HG03469 (cell line): Measurements from ENCODE around the gene MBOAT2.
"Not testable (repeated sequence)": the region's sequence is repeated elsewhere in the genome, so short reads cannot be mapped to it uniquely, and the experiment has no call there.

Experiments used
- ATAC-seq: cut with Tn5 transposase; IDR thresholded peaks from one replicate; pipeline ENCODE4 v1.9.1; 2021; ENCODE audit warnings: mild to moderate bottlenecking, moderate library complexity, moderate number of reproducible peaks; ENCODE audit not compliant: unreplicated experiment

MBOAT2 gene

GRCh38 chr2:8993196-8993901, 10.1 kb downstream of the MBOAT2 start:
- no peak for ATAC-seq

GRCh38 chr2:8992643-8993042, 10.8 kb downstream of the MBOAT2 start:
- no peak for ATAC-seq

GRCh38 chr2:8989536-8990079, 13.9 kb downstream of the MBOAT2 start:
- no peak for ATAC-seq

- ATAC-seq = no peak
Observed at GRCh38 chr2:8987410-8987809, 16.1 kb downstream of the MBOAT2 start.

- no peak for ATAC-seq
Observed at GRCh38 chr2:8986327-8986976, 17.0 kb downstream of the MBOAT2 start.

- no peak for ATAC-seq
Observed at GRCh38 chr2:8985561-8986326, 17.7 kb downstream of the MBOAT2 start.

- ATAC-seq = no peak
Observed at GRCh38 chr2:8984855-8985254, 18.6 kb downstream of the MBOAT2 start.

GRCh38 chr2:8984157-8984556, 19.3 kb downstream of the MBOAT2 start:
- no peak for ATAC-seq

- no peak for ATAC-seq
Observed at GRCh38 chr2:8983571-8983970, 19.9 kb downstream of the MBOAT2 start.

GRCh38 chr2:8981876-8982275, 21.6 kb downstream of the MBOAT2 start:
- no peak for ATAC-seq

- no peak for ATAC-seq
Observed at GRCh38 chr2:8980096-8980495, 23.4 kb downstream of the MBOAT2 start.

- ATAC-seq = no peak
Observed at GRCh38 chr2:8977758-8978157, 25.7 kb downstream of the MBOAT2 start.

- no peak for ATAC-seq
Observed at GRCh38 chr2:8976442-8977259, 26.8 kb downstream of the MBOAT2 start.

- no peak for ATAC-seq
Observed at GRCh38 chr2:8974016-8974415, 29.5 kb downstream of the MBOAT2 start.

GRCh38 chr2:8973017-8973416, 30.5 kb downstream of the MBOAT2 start:
- ATAC-seq = not testable (repeated sequence)

GRCh38 chr2:8972535-8972934, 30.9 kb downstream of the MBOAT2 start:
- not testable (repeated sequence) for ATAC-seq

GRCh38 chr2:8969348-8969747, 34.1 kb downstream of the MBOAT2 start:
- ATAC-seq = not testable (repeated sequence)

GRCh38 chr2:8966123-8966908, 37.2 kb downstream of the MBOAT2 start:
- no peak for ATAC-seq

- no peak for ATAC-seq
Observed at GRCh38 chr2:8965216-8965969, 38.1 kb downstream of the MBOAT2 start.
